Measurements from ENCODE around the gene DMD. TPM values are rescaled to one million over a fixed set of nuclear protein-coding genes. Genes with fewer than 3 reads are reported as not detected.

The DMD gene
- total and polyA plus RNA-seq, 2 donors from 2014 or later: 4.2 to 17.9 TPM

DNA sequence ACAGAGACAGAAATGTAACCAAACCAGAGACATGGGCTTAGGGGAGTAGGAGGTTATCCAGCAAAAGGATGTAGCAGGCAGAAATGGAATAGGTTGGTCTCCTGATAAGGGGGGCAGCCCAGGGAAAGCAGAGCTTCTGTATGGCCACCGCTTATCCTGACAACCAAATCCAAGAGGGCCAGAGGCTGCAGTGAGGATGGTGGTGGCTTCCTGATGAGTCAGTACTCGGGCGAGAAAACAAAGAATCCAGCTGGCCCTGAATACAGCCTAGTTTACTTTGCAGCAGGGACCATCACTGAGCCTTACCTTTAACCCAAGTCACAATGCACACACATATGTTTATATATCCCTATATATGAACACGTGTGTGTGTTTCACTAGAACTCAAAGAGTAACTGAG, 2009.8 kb downstream of the DMD start:
- Histone ChIP-seq H3K4me1 (ENCODE audit: control insufficient read depth in 2 of 3, insufficient read depth in 2 of 3, low read depth in 1 of 3, low read length in 3 of 3) (no peaks in the 10 kb centered on the region), H3K36me3 (ENCODE audit: control insufficient read depth in 2 of 3, insufficient read depth in 3 of 3, low read length in 3 of 3) (no peaks in the 10 kb centered on the region), H3K9me3 (ENCODE audit: control insufficient read depth in 2 of 3, insufficient read depth in 1 of 3, low read length in 3 of 3) (no peaks in the 10 kb centered on the region), H3K9ac (ENCODE audit: low read length in 3 of 3) (no peak overlapping the region), H3K27ac (ENCODE audit: low read depth in 2 of 2, low read length in 2 of 2) (no peak overlapping the region), H3K27me3 (ENCODE audit: control insufficient read depth, insufficient read depth, low read length) (no peaks in the 10 kb centered on the region), H3K4me3 (ENCODE audit: low read length in 3 of 3) (no peak overlapping the region)
- DNase-seq (no peak), FAIRE-seq (no peak)
- TF ChIP-seq, protein P1, sequence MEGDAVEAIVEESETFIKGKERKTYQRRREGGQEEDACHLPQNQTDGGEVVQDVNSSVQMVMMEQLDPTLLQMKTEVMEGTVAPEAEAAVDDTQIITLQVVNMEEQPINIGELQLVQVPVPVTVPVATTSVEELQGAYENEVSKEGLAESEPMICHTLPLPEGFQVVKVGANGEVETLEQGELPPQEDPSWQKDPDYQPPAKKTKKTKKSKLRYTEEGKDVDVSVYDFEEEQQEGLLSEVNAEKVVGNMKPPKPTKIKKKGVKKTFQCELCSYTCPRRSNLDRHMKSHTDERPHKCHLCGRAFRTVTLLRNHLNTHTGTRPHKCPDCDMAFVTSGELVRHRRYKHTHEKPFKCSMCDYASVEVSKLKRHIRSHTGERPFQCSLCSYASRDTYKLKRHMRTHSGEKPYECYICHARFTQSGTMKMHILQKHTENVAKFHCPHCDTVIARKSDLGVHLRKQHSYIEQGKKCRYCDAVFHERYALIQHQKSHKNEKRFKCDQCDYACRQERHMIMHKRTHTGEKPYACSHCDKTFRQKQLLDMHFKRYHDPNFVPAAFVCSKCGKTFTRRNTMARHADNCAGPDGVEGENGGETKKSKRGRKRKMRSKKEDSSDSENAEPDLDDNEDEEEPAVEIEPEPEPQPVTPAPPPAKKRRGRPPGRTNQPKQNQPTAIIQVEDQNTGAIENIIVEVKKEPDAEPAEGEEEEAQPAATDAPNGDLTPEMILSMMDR (IDR thresholded peaks at IDR 0.05; ENCODE audit: borderline replicate concordance, extremely low read depth, insufficient read depth): no peak
- intact Hi-C loops (cut with DNase I): no loop called here

DNA sequence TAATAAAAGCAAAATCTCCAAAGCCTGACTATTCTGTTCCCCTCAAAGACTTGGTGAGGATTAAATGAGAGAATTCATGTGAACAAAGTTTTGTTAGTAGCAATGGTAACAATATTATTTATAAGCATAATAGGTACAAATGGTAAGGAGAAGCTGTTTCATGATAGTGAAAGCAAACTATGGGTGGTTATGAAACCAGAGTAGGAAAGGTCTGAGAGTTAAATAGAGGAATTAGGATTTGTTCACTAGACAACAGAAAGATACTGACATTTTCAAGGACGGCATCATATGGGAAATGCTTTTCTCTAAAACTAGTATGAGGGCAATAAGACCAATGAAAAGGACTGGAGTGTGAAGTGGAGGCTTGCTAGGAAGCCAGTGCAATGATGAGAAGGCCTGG, 2010.9 kb downstream of the DMD start:
- intact Hi-C loops (cut with DNase I): no loop called here
- no peaks in the 10 kb centered on the region for H3K9me3 ChIP-seq (ENCODE audit: control insufficient read depth in 2 of 3, insufficient read depth in 1 of 3, low read length in 3 of 3)
- no peaks in the 10 kb centered on the region for H3K36me3 ChIP-seq (ENCODE audit: control insufficient read depth in 2 of 3, insufficient read depth in 3 of 3, low read length in 3 of 3)
- TF ChIP-seq, protein P1 (IDR thresholded peaks at IDR 0.05; ENCODE audit: borderline replicate concordance, extremely low read depth, insufficient read depth): no peak
- no peak overlapping the region for H3K4me3 ChIP-seq (ENCODE audit: low read length in 3 of 3)
- FAIRE-seq (no peak), DNase-seq (no peak)
- H3K9ac ChIP-seq (ENCODE audit: low read length in 3 of 3): no peak overlapping the region
- no peaks in the 10 kb centered on the region for H3K4me1 ChIP-seq (ENCODE audit: control insufficient read depth in 2 of 3, insufficient read depth in 2 of 3, low read depth in 1 of 3, low read length in 3 of 3)
- H3K27me3 ChIP-seq (ENCODE audit: control insufficient read depth, insufficient read depth, low read length): no peaks in the 10 kb centered on the region
- H3K27ac ChIP-seq (ENCODE audit: low read depth in 2 of 2, low read length in 2 of 2): no peak overlapping the region

DNA sequence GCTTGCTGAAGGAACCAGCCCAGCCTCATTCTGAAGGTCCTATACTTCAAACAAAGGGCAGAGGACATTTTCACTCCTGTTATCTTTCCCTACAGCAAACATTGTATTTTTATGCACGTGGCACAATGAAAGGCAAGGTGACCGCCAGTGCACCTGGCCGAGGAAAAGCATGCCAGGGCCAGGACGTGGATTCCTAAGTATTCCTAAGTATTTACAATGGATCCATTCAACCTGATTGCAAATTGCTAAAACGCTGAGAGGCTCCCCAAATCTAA, 2011.6 kb downstream of the DMD start:
- H3K4me1 ChIP-seq (ENCODE audit: control insufficient read depth in 2 of 3, insufficient read depth in 2 of 3, low read depth in 1 of 3, low read length in 3 of 3): no peaks in the 10 kb centered on the region
- FAIRE-seq (no peak), DNase-seq (no peak)
- TF ChIP-seq, protein P1 (IDR thresholded peaks at IDR 0.05; ENCODE audit: borderline replicate concordance, extremely low read depth, insufficient read depth): no peak
- no peaks in the 10 kb centered on the region for H3K36me3 ChIP-seq (ENCODE audit: control insufficient read depth in 2 of 3, insufficient read depth in 3 of 3, low read length in 3 of 3)
- intact Hi-C loops (cut with DNase I): no loop called here
- no peaks in the 10 kb centered on the region for H3K9me3 ChIP-seq (ENCODE audit: control insufficient read depth in 2 of 3, insufficient read depth in 1 of 3, low read length in 3 of 3)
- H3K9ac ChIP-seq (ENCODE audit: low read length in 3 of 3): no peak overlapping the region
- no peak overlapping the region for H3K4me3 ChIP-seq (ENCODE audit: low read length in 3 of 3)
- H3K27ac ChIP-seq (ENCODE audit: low read depth in 2 of 2, low read length in 2 of 2): peak overlapping the region in 1 of 2 donors; percentile 25
- no peaks in the 10 kb centered on the region for H3K27me3 ChIP-seq (ENCODE audit: control insufficient read depth, insufficient read depth, low read length)

DNA sequence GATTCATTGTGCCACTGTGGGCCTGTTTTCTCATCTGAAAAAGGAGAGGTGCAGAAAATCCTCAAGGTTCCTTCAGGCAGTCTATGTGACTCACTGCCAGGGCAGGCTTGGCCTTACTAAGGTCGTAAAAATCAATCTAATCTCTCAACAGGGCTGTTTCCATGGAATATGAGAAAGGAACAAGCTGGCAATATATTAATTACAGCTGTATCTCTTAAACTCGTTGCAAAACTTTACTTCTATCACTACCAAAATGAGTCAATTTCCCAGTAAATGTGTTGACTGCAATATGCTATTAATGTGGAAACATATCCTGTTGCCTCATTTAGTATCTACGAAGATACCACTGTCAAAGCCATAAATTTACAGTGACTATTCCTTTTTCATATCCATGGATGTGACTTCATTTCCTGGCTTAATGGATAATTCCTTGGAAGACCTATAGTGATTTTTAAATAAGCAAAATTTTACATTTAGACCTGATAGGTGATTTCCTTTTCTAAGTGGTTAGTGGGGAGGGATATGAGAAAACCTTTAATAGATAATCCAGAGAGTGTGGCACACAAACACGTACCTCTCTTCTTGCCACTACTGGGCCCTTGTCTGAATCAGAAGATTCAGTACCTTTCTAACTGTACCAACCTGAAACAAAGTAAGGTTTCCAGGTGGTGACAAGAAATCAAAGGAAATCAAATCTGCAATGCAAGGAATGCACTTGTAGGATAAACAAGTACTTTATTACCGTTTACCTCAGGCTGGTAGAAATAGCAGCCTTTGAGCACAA, 2012.1 kb downstream of the DMD start:
- Histone ChIP-seq H3K9ac (ENCODE audit: low read length in 3 of 3) (no peak overlapping the region), H3K36me3 (ENCODE audit: control insufficient read depth in 2 of 3, insufficient read depth in 3 of 3, low read length in 3 of 3) (no peaks in the 10 kb centered on the region), H3K9me3 (ENCODE audit: control insufficient read depth in 2 of 3, insufficient read depth in 1 of 3, low read length in 3 of 3) (no peaks in the 10 kb centered on the region), H3K4me3 (ENCODE audit: low read length in 3 of 3) (no peak overlapping the region), H3K27me3 (ENCODE audit: control insufficient read depth, insufficient read depth, low read length) (no peaks in the 10 kb centered on the region), H3K4me1 (ENCODE audit: control insufficient read depth in 2 of 3, insufficient read depth in 2 of 3, low read depth in 1 of 3, low read length in 3 of 3) (no peaks in the 10 kb centered on the region), H3K27ac (ENCODE audit: low read depth in 2 of 2, low read length in 2 of 2) (no peak overlapping the region)
- TF ChIP-seq, protein P1 (IDR thresholded peaks at IDR 0.05; ENCODE audit: borderline replicate concordance, extremely low read depth, insufficient read depth): no peak
- intact Hi-C loops (cut with DNase I): no loop called here
- FAIRE-seq (no peak), DNase-seq (no peak)

All from kidney (tissue), 14 donors.